ENCODE data around the gene CLPX.

CLPX gene

GRCh38 chr15:65134538-65134937, 50.6 kb downstream of the CLPX start:
- Mint-ChIP-seq H3K27ac (no peak overlapping the region), H3K9me3 (peaks cover 45% of the 10 kb centered on the region), H3K4me3 (peak overlapping the region; percentile 96), H3K36me3 (ENCODE audit: low read depth) (peaks cover 31% of the 10 kb centered on the region), H3K27me3 (ENCODE audit: low read depth, poor library complexity) (no peaks in the 10 kb centered on the region), H3K4me1 (peaks cover 29% of the 10 kb centered on the region)
- no peak for TF ChIP-seq CTCF (IDR thresholded peaks at IDR 0.05)
- no peak for DNase-seq

GRCh38 chr15:65133548-65134200, 51.5 kb downstream of the CLPX start, which contains the start of gene PDCD7:
PDCD7 (minus strand) TSS chr15:65133808; CDS start chr15:65133781, 27 bp downstream.
- no peaks in the 10 kb centered on the region for H3K27me3 Mint-ChIP-seq (ENCODE audit: low read depth, poor library complexity)
- peaks cover 39% of the 10 kb centered on the region for H3K36me3 Mint-ChIP-seq (ENCODE audit: low read depth)
- TF ChIP-seq CTCF (IDR thresholded peaks at IDR 0.05), result no peak
- H3K9me3 Mint-ChIP-seq, result peaks cover 37% of the 10 kb centered on the region
- peak; percentile 71 for DNase-seq
- H3K4me3 Mint-ChIP-seq, result peak within 1 kb of the TSS; percentile 96
- peak within 1 kb of the TSS; percentile 93 for H3K27ac Mint-ChIP-seq
- peaks cover 29% of the 10 kb centered on the region for H3K4me1 Mint-ChIP-seq

- Mint-ChIP-seq H3K4me1 (peaks cover 29% of the 10 kb centered on the region), H3K27ac (peak overlapping the region; percentile 75), H3K9me3 (peaks cover 31% of the 10 kb centered on the region), H3K36me3 (ENCODE audit: low read depth) (peaks cover 45% of the 10 kb centered on the region), H3K27me3 (ENCODE audit: low read depth, poor library complexity) (no peaks in the 10 kb centered on the region), H3K4me3 (peak overlapping the region; percentile 87)
- TF ChIP-seq CTCF (IDR thresholded peaks at IDR 0.05), result no peak
- DNase-seq, result peak; percentile 70
Measured at GRCh38 chr15:65132878-65133547, 52.1 kb downstream of the CLPX start.

- Mint-ChIP-seq H3K27me3 (ENCODE audit: low read depth, poor library complexity) (no peaks in the 10 kb centered on the region), H3K4me3 (peak overlapping the region; percentile 34), H3K4me1 (peaks cover 29% of the 10 kb centered on the region), H3K9me3 (peaks cover 10% of the 10 kb centered on the region), H3K36me3 (ENCODE audit: low read depth) (peaks cover 45% of the 10 kb centered on the region), H3K27ac (peak overlapping the region; percentile 66)
- TF ChIP-seq CTCF (IDR thresholded peaks at IDR 0.05), result no peak
- DNase-seq, result no peak
Measured at GRCh38 chr15:65130941-65131340, 54.2 kb downstream of the CLPX start.

GRCh38 chr15:65115542-65115941, 69.6 kb downstream of the CLPX start:
- no peak for DNase-seq
- H3K36me3 Mint-ChIP-seq (ENCODE audit: low read depth), result peaks cover 70% of the 10 kb centered on the region
- no peak overlapping the region for H3K4me3 Mint-ChIP-seq
- no peaks in the 10 kb centered on the region for H3K9me3 Mint-ChIP-seq
- H3K27me3 Mint-ChIP-seq (ENCODE audit: low read depth, poor library complexity), result no peaks in the 10 kb centered on the region
- no peak for TF ChIP-seq CTCF (IDR thresholded peaks at IDR 0.05)
- no peak overlapping the region for H3K27ac Mint-ChIP-seq
- H3K4me1 Mint-ChIP-seq, result peaks cover 8% of the 10 kb centered on the region

Measured in nephron progenitor cell (in vitro differentiated cells).